ENCODE data around the gene RFC5. TPM values are rescaled to one million over a fixed set of nuclear protein-coding genes. Genes with fewer than 3 reads are reported as not detected.
"Not testable (repeated sequence)": the region's sequence is repeated elsewhere in the genome, so short reads cannot be mapped to it uniquely, and the experiment has no call there.

RFC5 gene, protein sequence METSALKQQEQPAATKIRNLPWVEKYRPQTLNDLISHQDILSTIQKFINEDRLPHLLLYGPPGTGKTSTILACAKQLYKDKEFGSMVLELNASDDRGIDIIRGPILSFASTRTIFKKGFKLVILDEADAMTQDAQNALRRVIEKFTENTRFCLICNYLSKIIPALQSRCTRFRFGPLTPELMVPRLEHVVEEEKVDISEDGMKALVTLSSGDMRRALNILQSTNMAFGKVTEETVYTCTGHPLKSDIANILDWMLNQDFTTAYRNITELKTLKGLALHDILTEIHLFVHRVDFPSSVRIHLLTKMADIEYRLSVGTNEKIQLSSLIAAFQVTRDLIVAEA
- 127 TPM for polyA plus RNA-seq (2012; ENCODE audit: insufficient read depth, insufficient read length)

DNA sequence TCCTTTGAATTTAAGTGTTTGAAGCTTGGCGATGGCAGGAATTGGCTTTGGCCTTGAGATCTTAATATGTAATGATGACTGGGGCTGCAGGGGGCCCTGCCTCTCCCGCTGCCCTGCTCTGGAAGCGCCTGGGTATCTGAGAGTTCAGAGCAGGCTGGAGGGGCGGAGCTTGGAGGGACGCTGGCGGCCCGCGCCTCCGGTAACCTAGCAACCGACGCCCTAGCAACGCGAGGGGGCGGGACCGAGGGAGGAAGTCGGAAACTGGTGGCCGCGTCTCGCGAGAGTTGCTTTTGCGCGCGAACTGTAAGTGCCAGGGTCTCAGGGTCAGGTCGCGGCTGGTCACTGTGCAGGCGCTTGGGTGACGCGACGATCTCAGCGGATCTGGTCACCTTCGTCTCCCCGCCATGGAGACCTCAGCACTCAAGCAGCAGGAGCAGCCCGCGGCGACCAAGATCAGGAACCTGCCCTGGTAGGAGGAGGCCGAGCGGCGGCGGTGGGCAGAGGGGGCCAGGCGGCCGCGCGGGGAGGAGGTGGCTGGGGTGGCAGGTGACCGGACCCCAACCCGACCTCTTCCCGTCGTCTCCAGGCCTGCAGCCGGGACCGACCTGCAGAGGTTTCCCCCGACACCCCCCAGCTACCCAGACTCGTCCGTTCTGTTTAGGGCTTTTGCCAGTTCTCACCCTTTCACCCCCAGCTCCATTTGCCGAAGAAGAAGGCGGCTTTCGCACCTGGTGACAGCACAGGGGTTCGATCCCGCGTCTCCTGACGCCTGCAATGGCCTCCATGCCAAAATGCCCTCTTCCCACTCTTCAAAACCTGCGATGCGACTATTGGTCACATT, at the start of gene RFC5:
Gene RFC5, plus strand, starts transcription at position 280 of the 841 bp plus-strand sequence. Its CDS starts 125 bp downstream, at position 405.
- peak; percentile 94 for DNase-seq (ENCODE audit: low read depth, low spot score)
- H3K4me3 ChIP-seq (ENCODE audit: low read length) = peak within 1 kb of the TSS; percentile 96

DNA sequence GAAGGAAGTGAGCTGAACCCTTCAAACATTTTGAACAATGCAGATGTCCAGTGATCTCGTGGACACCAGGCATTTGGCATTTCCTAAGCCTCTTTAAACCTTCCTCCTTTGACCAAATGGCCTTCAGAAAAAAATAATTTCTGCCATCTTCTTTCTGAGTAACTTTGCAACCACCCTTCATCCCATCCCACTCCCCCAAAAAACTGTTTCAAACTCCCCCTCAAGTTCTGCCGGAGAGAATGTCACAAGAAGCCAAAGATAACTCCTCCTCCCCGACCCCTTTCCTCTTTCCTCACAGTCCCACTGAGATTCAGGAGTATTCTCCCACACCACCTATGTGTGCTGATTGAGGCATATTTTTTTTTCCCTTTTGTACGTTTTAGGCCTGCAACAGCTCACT, 49.5 kb upstream of the RFC5 start:
- no peak for DNase-seq (ENCODE audit: low read depth, low spot score)
- H3K4me3 ChIP-seq (ENCODE audit: low read length) = no peak overlapping the region

DNA sequence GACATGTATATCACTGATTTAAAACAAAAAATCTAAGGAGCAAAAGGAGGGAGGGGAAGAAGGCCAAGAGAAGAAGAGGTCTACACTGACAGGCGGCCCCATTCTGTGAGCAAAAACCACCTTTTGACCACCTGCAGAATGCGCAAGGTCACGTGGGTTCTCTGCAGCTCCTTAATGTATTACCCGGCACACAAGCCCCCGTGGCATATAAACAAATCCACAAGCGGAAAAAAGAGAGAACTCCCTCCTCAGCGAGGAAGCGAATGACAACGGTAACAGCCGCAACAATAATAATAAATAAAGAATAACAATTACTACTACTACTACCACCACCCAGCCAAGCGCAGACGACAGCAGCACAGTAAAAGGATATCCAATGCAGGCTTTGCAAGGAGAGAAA, 49.0 kb upstream of the RFC5 start:
- no peak overlapping the region for H3K4me3 ChIP-seq (ENCODE audit: low read length)

DNA sequence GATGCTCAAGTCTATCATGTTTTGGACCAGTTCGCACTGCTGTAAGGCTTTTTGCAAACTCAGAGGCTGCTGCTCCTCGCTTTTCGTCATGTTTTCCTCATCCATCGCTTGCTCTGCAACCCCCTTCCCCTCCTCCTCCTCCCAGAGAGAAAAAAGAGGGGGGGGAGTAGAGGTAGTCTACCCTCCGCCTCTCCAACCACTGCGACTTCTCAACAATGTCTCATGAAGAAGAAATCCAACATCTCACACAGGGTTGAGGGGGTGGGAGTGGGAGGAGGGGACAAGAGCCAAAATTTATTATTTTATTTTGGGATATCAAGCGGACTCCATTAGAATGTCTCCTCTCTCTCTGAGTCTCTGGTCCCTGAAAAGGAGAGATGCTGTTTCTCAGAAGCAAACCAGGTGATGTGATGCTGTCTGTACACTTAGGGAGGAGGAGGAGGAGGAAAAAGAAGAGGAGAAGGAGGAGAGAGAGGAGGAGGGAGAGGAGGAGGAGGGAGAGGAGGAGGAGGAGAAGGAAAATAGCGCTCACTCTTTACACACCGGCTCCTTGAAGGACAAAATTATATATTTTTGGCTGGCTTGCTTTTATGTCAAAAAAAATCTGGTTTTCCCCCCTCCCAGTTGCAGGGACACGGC, 48.2 kb upstream of the RFC5 start:
- H3K4me3 ChIP-seq (ENCODE audit: low read length) = peak overlapping the region; percentile 83
- no peak for DNase-seq (ENCODE audit: low read depth, low spot score)

More for the DNA sequence above, 49.0 kb upstream of the RFC5 start:
- no peak for DNase-seq (ENCODE audit: low read depth, low spot score)

DNA sequence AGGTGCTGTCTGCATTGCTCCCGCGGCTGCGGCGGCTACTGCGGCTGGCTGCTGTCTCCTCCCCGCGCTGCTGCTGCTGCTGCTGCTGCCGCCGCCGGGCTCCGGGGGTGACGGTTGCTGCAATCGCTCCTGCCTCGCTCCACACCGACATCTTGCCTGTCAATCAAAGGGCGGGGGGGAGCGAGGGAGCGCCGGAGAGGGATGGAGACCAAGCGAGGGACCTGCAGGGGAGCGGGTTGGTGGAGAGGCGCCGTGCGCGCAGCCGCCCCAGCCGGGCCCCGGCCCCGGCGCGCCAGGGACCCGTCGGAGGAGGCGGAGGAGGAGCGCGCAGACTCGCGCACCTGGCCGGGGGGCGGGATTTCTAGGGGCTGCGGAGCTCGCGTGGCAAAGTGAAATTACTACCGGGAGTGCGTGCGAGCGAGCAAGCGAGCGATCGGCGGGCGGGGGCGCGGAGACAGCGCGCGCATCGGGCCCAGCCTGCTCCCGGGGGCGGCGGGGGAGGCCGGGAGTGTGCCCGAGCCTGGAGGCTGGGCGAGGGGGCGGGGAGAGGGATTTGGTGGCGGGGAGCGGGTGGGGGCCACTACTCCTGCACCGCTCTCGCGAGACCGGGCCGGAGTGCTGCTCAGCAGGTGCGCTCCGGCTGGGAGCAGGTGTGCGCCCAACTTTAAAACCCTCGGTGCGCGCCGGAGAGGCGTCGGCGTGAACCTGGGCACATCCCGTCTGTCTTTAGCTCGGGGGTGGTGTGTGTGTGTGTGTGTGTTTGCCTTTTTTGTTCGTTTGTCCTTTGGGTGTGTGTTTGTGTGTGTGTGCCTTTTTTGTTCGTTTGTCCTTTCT, 47.5 kb upstream of the RFC5 start, which contains the start of gene KSR2:
Gene KSR2, minus strand, starts transcription at position 165 of the 834 bp plus-strand sequence. CDS start 735 bp downstream, outside the sequence.
- DNase-seq (ENCODE audit: low read depth, low spot score) = peak; percentile 78
- peak within 1 kb of the TSS; percentile 83 for H3K4me3 ChIP-seq (ENCODE audit: low read length)

DNA sequence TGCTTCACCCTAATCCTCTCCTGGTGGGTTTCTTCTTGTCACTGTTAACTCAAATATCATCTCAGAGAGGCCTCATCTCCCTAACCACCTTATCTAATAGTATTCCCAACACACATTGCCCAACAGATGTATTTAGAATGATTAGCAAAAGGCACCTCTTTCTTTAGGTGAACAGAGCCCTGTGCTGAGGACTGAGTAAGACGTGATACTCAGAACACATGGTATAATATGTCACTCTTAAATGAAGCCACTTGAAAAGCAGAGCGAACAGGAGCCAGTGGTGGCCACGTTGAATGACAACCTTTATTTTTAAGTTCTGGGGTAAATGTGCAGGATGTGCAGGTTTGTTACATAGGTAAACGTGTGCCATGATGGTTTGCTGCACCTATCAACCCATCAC, 46.2 kb upstream of the RFC5 start:
- DNase-seq (ENCODE audit: low read depth, low spot score) = no peak
- no peak overlapping the region for H3K4me3 ChIP-seq (ENCODE audit: low read length)

DNA sequence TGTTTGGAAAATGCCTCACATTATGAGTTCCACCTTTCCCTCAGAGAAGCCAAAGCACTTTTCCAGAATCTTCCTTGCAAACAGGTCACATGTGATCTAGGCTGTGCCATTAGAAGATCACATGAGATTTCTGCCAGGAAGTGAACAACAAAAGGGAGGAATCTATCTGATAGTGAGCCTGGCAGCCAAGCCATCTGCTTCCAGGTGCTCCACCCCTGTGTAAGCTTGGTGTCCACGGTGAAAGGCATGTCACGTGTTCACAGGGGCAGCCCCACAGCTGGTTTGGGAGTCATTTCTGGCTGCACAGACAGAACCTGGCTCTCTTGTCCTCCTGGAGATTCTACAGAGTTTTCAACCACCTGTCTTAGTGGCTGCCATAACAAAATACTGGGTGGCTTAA, 44.2 kb upstream of the RFC5 start:
- no peak for DNase-seq (ENCODE audit: low read depth, low spot score)

DNA sequence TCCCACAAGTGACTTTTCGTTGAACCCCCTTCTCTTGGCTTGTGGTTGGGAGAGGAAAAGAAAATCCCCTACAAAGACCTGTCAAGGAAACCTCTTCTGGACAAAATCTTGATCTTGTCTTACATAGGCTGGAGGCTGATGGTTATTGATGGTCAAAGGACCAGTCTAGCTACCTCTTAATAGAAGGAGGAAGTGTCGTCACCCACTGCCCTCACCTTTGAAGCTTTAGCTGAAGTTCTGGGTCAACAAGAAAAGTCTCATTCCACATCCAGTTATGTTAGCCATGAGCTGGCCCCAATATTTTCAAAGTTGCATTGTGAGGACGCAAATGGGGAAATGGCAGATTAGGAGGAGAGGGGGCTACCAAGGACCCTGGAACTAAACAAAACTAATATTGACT, 41.5 kb upstream of the RFC5 start:
- no peak for DNase-seq (ENCODE audit: low read depth, low spot score)

More for the DNA sequence above, 44.2 kb upstream of the RFC5 start:
- no peak overlapping the region for H3K4me3 ChIP-seq (ENCODE audit: low read length)

DNA sequence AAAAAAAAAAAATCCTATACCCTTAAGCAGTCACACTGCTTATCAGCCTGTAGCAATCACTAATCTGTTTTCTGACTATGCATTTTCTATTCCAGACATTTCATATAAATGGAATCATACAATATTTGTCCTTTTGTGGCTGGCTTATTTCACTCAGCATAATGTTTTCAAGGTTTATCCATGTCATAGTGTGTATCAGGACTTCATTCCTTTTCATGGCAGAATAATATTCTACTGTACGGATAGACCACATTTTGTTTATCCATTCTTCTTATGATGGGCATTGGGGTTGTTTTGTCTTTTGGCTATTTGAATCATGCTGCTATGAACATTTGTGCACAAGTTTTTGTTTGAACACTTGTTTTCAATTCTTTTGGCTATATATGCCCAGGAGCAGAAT, 39.1 kb upstream of the RFC5 start:
- DNase-seq (ENCODE audit: low read depth, low spot score) = no peak
- H3K4me3 ChIP-seq (ENCODE audit: low read length) = no peak overlapping the region

More for the DNA sequence above, 41.5 kb upstream of the RFC5 start:
- H3K4me3 ChIP-seq (ENCODE audit: low read length) = no peak overlapping the region

DNA sequence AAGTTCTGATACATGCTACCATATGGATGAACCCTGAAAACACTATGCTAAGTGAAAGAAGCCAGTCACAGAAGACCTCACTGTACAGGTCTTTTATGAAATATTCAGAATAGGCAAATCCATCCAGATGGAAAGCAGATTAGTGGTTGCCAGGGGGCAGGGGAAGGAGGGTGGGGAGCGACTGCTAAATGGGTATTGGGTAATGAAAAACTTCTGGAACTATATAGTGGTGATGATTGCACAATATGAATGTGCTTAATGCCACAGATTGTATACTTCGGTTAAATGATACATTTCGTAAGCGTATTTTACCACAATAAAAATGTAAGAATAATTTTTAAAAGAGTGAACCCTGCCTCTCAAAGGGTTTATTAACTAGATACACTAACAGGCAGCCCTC, 35.9 kb upstream of the RFC5 start:
- no peak overlapping the region for H3K4me3 ChIP-seq (ENCODE audit: low read length)
- DNase-seq (ENCODE audit: low read depth, low spot score) = no peak

DNA sequence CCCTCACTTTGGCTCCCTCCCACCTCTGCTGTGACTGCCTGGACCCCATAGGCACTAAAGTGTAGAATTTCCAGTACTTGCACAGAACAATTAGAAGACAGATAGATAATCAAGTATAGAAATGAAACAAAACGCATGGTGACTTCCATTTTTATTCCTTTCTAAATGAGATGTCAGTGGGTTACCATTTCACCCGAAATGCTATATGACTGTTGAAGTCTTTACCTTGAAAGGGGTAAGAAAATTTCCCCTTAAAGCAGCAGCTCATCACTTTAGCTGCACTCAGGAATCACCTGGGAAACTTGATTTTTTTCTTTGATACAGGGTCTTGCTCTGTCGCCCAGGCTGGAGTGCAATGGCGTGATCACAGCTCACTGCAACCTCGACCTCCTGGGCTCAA, 35.2 kb upstream of the RFC5 start:
- no peak for DNase-seq (ENCODE audit: low read depth, low spot score)
- no peak overlapping the region for H3K4me3 ChIP-seq (ENCODE audit: low read length)

DNA sequence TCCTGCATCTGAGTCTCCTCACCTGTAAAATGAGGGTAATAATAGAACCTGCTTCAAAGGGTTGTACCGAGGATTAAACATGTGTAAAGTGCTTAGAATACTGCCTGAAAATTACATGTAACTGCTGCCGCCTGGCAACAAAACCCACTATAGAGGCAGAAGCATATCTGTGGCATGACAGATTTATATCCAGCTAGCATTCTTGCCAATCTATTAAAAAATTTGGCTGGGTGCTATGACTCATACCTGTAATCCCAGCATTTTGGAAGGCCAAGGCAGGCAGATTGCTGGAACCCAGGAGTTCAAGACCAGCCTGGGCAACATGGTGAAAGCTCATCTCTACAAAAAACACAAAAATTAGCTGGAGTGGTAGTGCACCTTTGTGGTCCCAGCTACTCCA, 31.3 kb upstream of the RFC5 start:
- DNase-seq (ENCODE audit: low read depth, low spot score) = no peak
- no peak overlapping the region for H3K4me3 ChIP-seq (ENCODE audit: low read length)

DNA sequence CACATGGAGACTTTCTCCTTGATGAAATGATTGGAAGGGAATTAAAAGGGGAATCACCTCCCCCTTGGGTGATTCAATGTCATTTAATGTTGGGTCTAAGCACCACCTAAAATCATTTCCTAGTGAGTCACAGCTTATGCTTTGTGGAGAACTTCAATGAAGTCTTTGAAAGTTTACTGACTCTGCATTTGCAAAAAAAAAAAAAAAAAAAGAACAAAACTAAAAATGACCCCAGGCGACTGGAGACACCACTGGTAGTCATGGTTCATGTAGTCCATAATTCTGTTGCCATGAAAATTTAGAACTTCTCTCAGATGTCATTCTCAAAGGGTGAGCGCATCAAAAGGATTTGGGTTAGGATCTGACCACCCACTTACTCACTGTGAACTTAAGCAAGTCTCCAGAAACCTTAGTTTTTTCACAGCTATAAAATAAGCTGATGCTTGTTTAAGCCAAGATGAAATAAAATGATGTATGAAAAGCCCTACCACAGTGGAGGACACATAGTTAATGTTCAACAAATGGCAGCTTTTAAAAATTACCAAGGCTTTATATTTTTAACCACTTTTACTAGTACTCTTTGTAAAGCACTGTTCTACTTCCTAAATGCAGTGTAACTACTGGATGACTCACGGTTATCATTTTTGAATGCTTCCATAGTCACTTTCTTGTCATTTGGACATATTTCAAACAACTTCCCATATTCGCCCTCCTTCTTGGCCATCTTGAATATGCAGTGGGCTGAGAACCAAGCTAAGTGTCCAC, 29.6 kb upstream of the RFC5 start:
- no peak for DNase-seq (ENCODE audit: low read depth, low spot score)

DNA sequence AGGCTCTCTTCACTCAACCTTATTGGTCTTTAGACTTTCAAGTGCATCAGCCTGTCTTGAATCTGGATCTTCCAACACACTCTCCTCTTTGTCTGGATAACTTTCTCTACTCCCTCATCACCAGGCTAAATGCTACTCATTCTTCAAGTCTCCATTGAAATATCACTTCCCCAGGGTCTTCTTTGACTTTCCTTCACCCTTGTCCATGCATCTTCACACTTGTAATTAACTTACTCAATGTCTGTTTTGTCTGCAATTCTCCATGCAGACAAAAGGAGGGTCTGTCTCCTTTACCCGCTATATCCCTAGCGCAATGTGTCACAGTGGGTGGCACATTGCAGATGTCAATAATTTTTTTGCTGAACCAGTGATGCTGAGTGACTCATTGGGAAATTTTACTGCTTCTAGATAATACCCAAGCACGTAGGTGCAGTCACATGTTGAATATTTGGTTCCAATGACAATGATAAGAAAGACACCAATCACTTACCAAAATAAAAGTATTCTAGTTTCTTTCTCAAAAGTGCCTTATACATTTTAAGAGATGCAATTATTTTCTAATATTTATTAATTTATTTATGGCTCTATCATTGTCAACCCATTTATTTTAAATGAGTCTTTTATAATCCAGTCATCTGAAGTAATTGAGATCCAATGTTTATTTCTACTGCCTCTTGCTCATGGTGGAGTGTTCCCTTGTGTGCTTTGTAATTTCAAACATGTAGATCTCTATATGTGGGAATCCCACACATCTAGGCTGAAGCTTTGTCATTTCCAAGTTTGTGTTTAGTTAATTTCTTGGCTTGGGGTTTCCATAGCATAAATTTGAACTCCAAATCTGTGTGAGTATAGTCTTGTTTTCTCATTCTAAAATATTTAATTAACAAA, 21.7 kb upstream of the RFC5 start:
- DNase-seq (ENCODE audit: low read depth, low spot score) = no peak
- H3K4me3 ChIP-seq (ENCODE audit: low read length) = no peak overlapping the region

More for the DNA sequence above, 29.6 kb upstream of the RFC5 start:
- no peak overlapping the region for H3K4me3 ChIP-seq (ENCODE audit: low read length)

DNA sequence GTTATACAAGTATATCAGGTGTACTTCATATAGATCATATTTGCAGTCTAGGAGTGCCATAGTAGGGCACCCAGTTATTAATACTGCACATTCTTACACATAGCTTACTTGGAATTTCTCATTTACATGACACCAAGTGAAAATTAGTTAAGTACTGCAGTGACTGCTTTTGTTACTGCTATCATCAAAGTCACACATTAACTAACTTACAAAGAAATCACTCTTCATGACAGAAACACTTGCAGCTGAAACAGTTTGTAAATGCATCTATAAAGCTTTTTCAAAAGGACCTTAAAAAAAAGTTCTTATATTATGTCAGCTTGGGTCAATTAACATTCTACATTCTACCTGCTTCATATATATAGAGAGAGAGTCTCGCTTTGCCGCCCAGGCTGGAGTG, 17.8 kb upstream of the RFC5 start:
- no peak for DNase-seq (ENCODE audit: low read depth, low spot score)
- H3K4me3 ChIP-seq (ENCODE audit: low read length) = no peak overlapping the region

DNA sequence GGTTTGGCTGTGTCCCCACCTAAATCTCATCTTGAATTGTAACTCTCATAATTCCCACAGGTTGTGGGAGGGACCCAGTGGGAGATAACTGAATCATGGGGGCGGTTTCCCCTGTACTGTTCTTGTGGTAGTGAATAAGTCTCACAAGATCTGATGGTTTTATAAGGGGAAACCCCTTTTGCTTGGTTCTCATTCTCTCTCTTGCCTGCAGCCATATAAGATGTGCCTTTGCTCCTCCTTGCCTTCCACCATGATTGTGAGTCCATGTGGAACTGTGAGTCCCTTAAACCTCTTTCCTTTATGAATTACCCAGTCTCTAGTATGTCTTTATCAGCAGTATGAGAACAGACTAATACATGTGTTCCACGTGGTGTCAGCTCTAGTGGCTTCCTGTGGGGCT, 16.7 kb upstream of the RFC5 start:
- not testable (repeated sequence) for DNase-seq (ENCODE audit: low read depth, low spot score); H3K4me3 ChIP-seq (ENCODE audit: low read length)

DNA sequence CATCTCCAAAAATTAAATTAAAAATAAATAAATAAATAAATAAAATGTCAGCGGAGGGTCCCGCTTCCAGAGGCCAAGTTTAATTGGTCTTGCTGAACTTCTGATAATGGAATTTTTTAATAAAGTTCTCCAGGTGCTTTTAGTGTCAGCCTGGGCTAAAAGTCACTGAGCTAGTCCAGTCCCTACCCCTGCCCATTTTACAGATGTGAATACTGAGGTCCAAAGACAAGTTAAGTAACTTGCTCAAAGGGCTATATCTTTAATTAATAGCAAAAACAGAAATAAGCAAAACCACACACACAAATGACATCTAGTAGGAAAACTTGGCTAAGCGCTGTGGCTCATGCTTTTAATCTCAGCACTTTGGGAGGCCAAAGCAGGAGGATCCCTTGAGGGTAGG, 5.6 kb upstream of the RFC5 start:
- no peak overlapping the region for H3K4me3 ChIP-seq (ENCODE audit: low read length)
- no peak for DNase-seq (ENCODE audit: low read depth, low spot score)
